Natural killer cell (primary cell): ENCODE data around the gene CPT2. TPM values are rescaled to one million over a fixed set of nuclear protein-coding genes. Genes with fewer than 3 reads are reported as not detected.
A peak's percentile ranks its signal among the peaks of the same experiment; 100 is the strongest.
"Not testable (repeated sequence)": the region's sequence is repeated elsewhere in the genome, so short reads cannot be mapped to it uniquely, and the experiment has no call there.

Source experiments
- ATAC-seq, 3 donors: fragments of 150-1000 bp in 2 of 3; fragments of 200-7000 bp in 1 of 3; cut with Tn5 transposase; 1 replicate in 1 of 3; 2 replicates in 2 of 3; pipeline ENCODE4 v1.10.0; 2021; ENCODE audit warnings: mild to moderate bottlenecking in 2 of 3, moderate library complexity in 2 of 3
- DNase-seq, 2 donors: peaks; one replicate each; pipeline versions ENCODE4 v3.0.0 to v3.0.0-alpha.2; 2013 to 2021; ENCODE audit warnings: mixed read lengths in 1 of 2
- H3K27ac ChIP-seq: one replicate; pipeline ENCODE4 v1.5.1; 2013; ENCODE audit warnings: mild to moderate bottlenecking, low read length
- H3K27me3 ChIP-seq: one replicate; pipeline ENCODE4 v1.6.1; 2013; ENCODE audit warnings: low read length; ENCODE audit not compliant: control insufficient read depth, insufficient read depth
- H3K36me3 ChIP-seq: one replicate; pipeline ENCODE4 v1.6.1; 2013; ENCODE audit warnings: low read length; ENCODE audit not compliant: control insufficient read depth, insufficient read depth
- H3K4me1 ChIP-seq: one replicate; pipeline ENCODE4 v1.6.1; 2013; ENCODE audit warnings: low read length; ENCODE audit not compliant: control insufficient read depth, insufficient read depth
- H3K4me3 ChIP-seq: one replicate; pipeline ENCODE4 v1.5.1; 2013; ENCODE audit warnings: low read length
- H3K9me3 ChIP-seq: one replicate; pipeline ENCODE4 v1.6.1; 2013; ENCODE audit warnings: low read length; ENCODE audit not compliant: control insufficient read depth, insufficient read depth
- H3K27ac Mint-ChIP-seq, 2 donors: one replicate each; pipeline ENCODE4 v1.8.0; 2022; ENCODE audit warnings: mild to moderate bottlenecking in 2 of 2, mixed read lengths in 2 of 2, moderate library complexity in 1 of 2
- H3K27me3 Mint-ChIP-seq, 2 donors: one replicate each; pipeline ENCODE4 v1.8.0; 2022; ENCODE audit warnings: low read depth in 2 of 2, mixed read lengths in 2 of 2
- H3K36me3 Mint-ChIP-seq: one replicate; pipeline ENCODE4 v1.8.0; 2022; ENCODE audit warnings: mixed read lengths
- H3K4me1 Mint-ChIP-seq, 2 donors: one replicate each; pipeline ENCODE4 v1.8.0; 2022; ENCODE audit warnings: mixed read lengths in 2 of 2
- H3K4me3 Mint-ChIP-seq: one replicate; pipeline ENCODE4 v1.8.0; 2022; ENCODE audit warnings: mild to moderate bottlenecking, moderate library complexity, mixed read lengths
- H3K9me3 Mint-ChIP-seq, 2 donors: one replicate each; pipeline ENCODE4 v1.8.0; 2022; ENCODE audit warnings: mixed read lengths in 2 of 2
- CTCF ChIP-seq: fragments of 200-600 bp; IDR thresholded peaks from one replicate; pipeline ENCODE4 v1.8.0; 2022; ENCODE audit warnings: antibody characterized with exemption
- WGBS: methylation state at CpG from one replicate; pipeline ENCODE4 v1.1.7; 2013; ENCODE audit warnings: missing lambda C conversion rate; ENCODE audit not compliant: insufficient coverage; 5-methylcytosine and 5-hydroxymethylcytosine counted together
- intact Hi-C: fragments of 100-400 bp; cut with micrococcal nuclease; formaldehyde crosslinking; loops from one replicate; pipeline ENCODE4 v1.14.2; 2022
- total RNA-seq, 4 donors: library from RNA; stranded (reverse); fragments of 120-200 nt in 1 of 4; gene quantifications; one replicate each; pipeline versions ENCODE4 v1.2.3 to v1.2.4, GENCODE V29; 2013 to 2022

CPT2 gene
- total RNA-seq, 3 donors from 2014 or later (not counting 1 experiment from before 2014, with no cell fraction given): 7.6 to 11.8 (median 9.0) TPM

GRCh38 chr1:53198241-53198651 lies 1.6 kb downstream of the CPT2 start:
- Histone ChIP-seq H3K36me3 (peaks cover 21% of the 10 kb centered on the region), H3K4me1 (peaks cover 19% of the 10 kb centered on the region), H3K9me3 (no peaks in the 10 kb centered on the region), H3K27ac (no peak overlapping the region), H3K27me3 (no peaks in the 10 kb centered on the region), H3K4me3 (no peak overlapping the region)
- intact Hi-C loops: no loop called here
- Mint-ChIP-seq H3K4me3 (peak overlapping the region; percentile 92), H3K9me3 (no peaks in the 10 kb centered on the region), H3K27ac (peak overlapping the region; percentile 94 to 95), H3K27me3 (no peaks in the 10 kb centered on the region), H3K36me3 (peaks cover 14% of the 10 kb centered on the region), H3K4me1 (peaks cover 21 to 33% of the 10 kb centered on the region in 2 donors)
- WGBS: 80% methylated on average over 4 of the region's 4 CpGs
- no peak for TF ChIP-seq CTCF
- no peak for ATAC-seq
- DNase-seq: no peak

DNA sequence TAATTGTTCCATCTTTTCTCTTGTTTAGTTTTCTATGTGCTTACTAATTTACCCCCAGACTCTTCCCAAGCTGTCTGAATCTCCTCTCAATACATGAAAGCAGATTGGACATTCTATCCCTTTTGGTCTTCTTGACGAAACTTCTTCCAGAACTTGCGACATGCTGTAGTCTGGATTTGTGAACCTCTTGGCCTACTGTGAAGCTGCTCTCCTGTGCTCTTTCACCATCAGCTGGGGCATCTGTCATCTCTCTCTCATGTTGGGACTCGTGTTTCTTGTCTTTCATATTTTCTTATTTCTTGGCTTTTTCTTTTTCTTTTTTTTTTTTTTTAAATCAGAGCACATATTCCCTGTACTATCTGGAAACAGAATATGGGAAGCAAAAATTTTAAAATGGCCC lies 6.8 kb downstream of the CPT2 start:
- Histone ChIP-seq H3K4me1 (no peaks in the 10 kb centered on the region), H3K9me3 (peaks cover 11% of the 10 kb centered on the region), H3K27me3 (no peaks in the 10 kb centered on the region), H3K36me3 (peaks cover 53% of the 10 kb centered on the region), H3K4me3 (no peak overlapping the region), H3K27ac (no peak overlapping the region)
- intact Hi-C loops: no loop called here
- Mint-ChIP-seq H3K27ac (no peak overlapping the region), H3K4me3 (no peak overlapping the region), H3K27me3 (no peaks in the 10 kb centered on the region), H3K4me1 (peaks cover 0 to 8% of the 10 kb centered on the region in 2 donors), H3K36me3 (peaks cover 49% of the 10 kb centered on the region), H3K9me3 (peaks cover 2% of the 10 kb centered on the region in 2 donors)
- DNase-seq: no peak
- no peak for ATAC-seq
- no peak for TF ChIP-seq CTCF
- WGBS: 99% methylated on average over 3 of the region's 3 CpGs

DNA sequence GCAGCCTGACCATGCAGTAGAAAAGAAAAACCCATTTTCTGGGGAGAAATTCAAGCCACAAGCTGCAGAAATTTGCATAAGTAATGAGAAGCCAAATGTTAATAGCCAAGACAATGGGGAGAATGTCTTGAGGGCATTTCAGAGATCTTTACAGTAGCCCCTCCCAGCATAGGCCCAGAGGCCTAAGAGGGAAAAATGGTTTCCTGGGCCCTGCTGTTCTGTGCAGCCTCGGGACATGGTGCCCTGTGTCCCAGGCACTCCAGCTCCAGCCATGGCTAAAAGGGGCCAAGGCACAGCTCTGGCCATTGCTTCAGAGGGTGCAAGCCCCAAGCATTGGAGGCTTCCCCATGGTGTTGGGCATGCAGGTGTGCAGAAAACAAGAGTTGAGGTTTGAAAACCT lies 8.9 kb downstream of the CPT2 start:
- H3K4me3 Mint-ChIP-seq, ATAC-seq, H3K27ac ChIP-seq, H3K4me3 ChIP-seq, H3K27me3 ChIP-seq, H3K4me1 ChIP-seq, H3K27me3 Mint-ChIP-seq, H3K4me1 Mint-ChIP-seq, H3K9me3 Mint-ChIP-seq, H3K27ac Mint-ChIP-seq, intact Hi-C loops, DNase-seq: not testable (repeated sequence)
- WGBS: 100% methylated on average over 1 of the region's 1 CpG
- H3K36me3 ChIP-seq: peaks cover 69% of the 10 kb centered on the region
- peaks cover 56% of the 10 kb centered on the region for H3K36me3 Mint-ChIP-seq
- peaks cover 11% of the 10 kb centered on the region for H3K9me3 ChIP-seq

- H3K4me3 Mint-ChIP-seq, H3K4me3 ChIP-seq, H3K27ac ChIP-seq, ATAC-seq, DNase-seq, H3K27me3 Mint-ChIP-seq, intact Hi-C loops, H3K4me1 ChIP-seq, H3K27ac Mint-ChIP-seq, H3K4me1 Mint-ChIP-seq, H3K27me3 ChIP-seq, H3K9me3 Mint-ChIP-seq: not testable (repeated sequence)
- peaks cover 11% of the 10 kb centered on the region for H3K9me3 ChIP-seq
- H3K36me3 ChIP-seq: peaks cover 72% of the 10 kb centered on the region
- WGBS: 98% methylated on average over 3 of the region's 3 CpGs
- peaks cover 57% of the 10 kb centered on the region for H3K36me3 Mint-ChIP-seq
These were observed 9.6 kb downstream of the CPT2 start for GRCh38 chr1:53206083-53206685.
